K562 (cell line): ENCODE measurements around the gene ANO1. TPM values are rescaled to one million over a fixed set of nuclear protein-coding genes. Genes with fewer than 3 reads are reported as not detected.

Experiments used
- ATAC-seq: fragments of 200-7000 bp; cut with Tn5 transposase; 3 replicates; pipeline ENCODE4 v1.9.1; 2020; ENCODE audit warnings: moderate library complexity
- BruUV-seq: library from RNA; stranded (reverse); fragments of 400-500 nt; replicated peaks from 2 replicates; lab custom pipeline; 2021; lab: Mats Ljungman, UMichigan
- CTCF ChIA-PET: fragments of 300-600 bp; formaldehyde crosslinking; extraction: SDS; loops from one replicate; lab custom pipeline; 2021; ENCODE audit warnings: low intra/inter-chr PET ratio; lab: Yijun Ruan, JAX
- POLR2A ChIA-PET: fragments of 300-600, 350-650 bp; sonication (Branson Sonifier 250); formaldehyde crosslinking; extraction: SDS; loops from one replicate; lab custom pipeline; 2021; ENCODE audit warnings: antibody characterized with exemption, inconsistent platforms; lab: Yijun Ruan, JAX
- DNase-seq, 4 experiments: peaks; one replicate each; pipeline versions ENCODE4 v3.0.0 to v3.0.0-alpha.2; 2011 to 2018; ENCODE audit warnings: low spot score in 3 of 4, mixed read lengths in 3 of 4; ENCODE audit errors: extremely low read depth in 1 of 4
- FAIRE-seq: peaks from 2 replicates; lab custom pipeline; 2011; peaks lifted over from hg19 to GRCh38; lab: Jason Lieb, UNC
- H2AFZ ChIP-seq: 2 replicates; pipeline ENCODE4 v1.6.0; 2011; ENCODE audit warnings: low read depth, low read length, control low read depth, inconsistent platforms
- H3K27ac ChIP-seq: fragments of 200-600 bp; 3 replicates; pipeline ENCODE4 v1.8.0; 2011; ENCODE audit warnings: low read depth, mild to moderate bottlenecking, control low read depth, inconsistent platforms, low read length, moderate library complexity, mixed read lengths; ENCODE audit errors: extremely low read depth
- H3K27me3 ChIP-seq, 2 experiments: fragments of 300-600 bp in 1 of 2; 2 replicates in 1 of 2; 3 replicates in 1 of 2; pipeline versions ENCODE4 v1.6.0 to v1.8.0; 2011; ENCODE audit warnings: inconsistent platforms in 2 of 2, low read length in 2 of 2, mild to moderate bottlenecking in 1 of 2, mixed read lengths in 1 of 2, moderate library complexity in 1 of 2; ENCODE audit not compliant: control insufficient read depth in 2 of 2, insufficient read depth in 2 of 2
- H3K36me3 ChIP-seq: fragments of 300-600 bp; 3 replicates; pipeline ENCODE4 v1.8.0; 2011; ENCODE audit warnings: mild to moderate bottlenecking, low read length, inconsistent platforms; ENCODE audit not compliant: control insufficient read depth, insufficient read depth
- H3K4me1 ChIP-seq, 2 experiments: fragments of 200-600 bp in 1 of 2; replicated peaks in 1 of 2; 2 replicates in 1 of 2; 3 replicates in 1 of 2; pipeline versions ENCODE4 v1.5.1 to v1.8.0; 2011; ENCODE audit warnings: inconsistent platforms in 2 of 2, low read length in 2 of 2, mild to moderate bottlenecking in 1 of 2, mixed read lengths in 1 of 2, moderate library complexity in 1 of 2; ENCODE audit not compliant: control insufficient read depth in 2 of 2, insufficient read depth in 2 of 2
- H3K4me2 ChIP-seq: 2 replicates; pipeline ENCODE4 v1.6.1; 2011; ENCODE audit warnings: low read length, control low read depth, inconsistent platforms, mixed read lengths; ENCODE audit not compliant: insufficient read depth
- H3K4me3 ChIP-seq: fragments of 200-600 bp; sonication (generic), shearing (Covaris generic); 2 replicates; pipeline ENCODE4 v1.5.1; 2016; ENCODE audit warnings: control low read depth, inconsistent platforms
- H3K79me2 ChIP-seq: fragments of 200-600 bp; 3 replicates; pipeline ENCODE4 v1.8.0; 2011; ENCODE audit warnings: low read length, inconsistent platforms; ENCODE audit not compliant: control insufficient read depth, insufficient read depth
- H3K9ac ChIP-seq, 2 experiments: 2 replicates each; pipeline versions ENCODE4 v1.6.0 to v1.6.1; 2011; ENCODE audit warnings: low read depth in 2 of 2, low read length in 2 of 2, control low read depth in 1 of 2, inconsistent platforms in 1 of 2, mild to moderate bottlenecking in 1 of 2, mixed read lengths in 1 of 2; ENCODE audit not compliant: insufficient read depth in 1 of 2
- H3K9me1 ChIP-seq: one replicate; pipeline ENCODE4 v1.6.0; 2011; ENCODE audit warnings: inconsistent platforms, mild to moderate bottlenecking, low read length, moderate library complexity; ENCODE audit not compliant: control insufficient read depth, insufficient read depth
- H3K9me3 ChIP-seq: replicated peaks from 2 replicates; pipeline ENCODE4 v1.5.1; 2011; ENCODE audit warnings: low read depth, low read length, inconsistent platforms; ENCODE audit not compliant: control insufficient read depth, insufficient read depth
- H4K20me1 ChIP-seq: replicated peaks from 2 replicates; pipeline ENCODE4 v1.6.1; 2011; ENCODE audit warnings: low read length, inconsistent platforms, mixed read lengths; ENCODE audit not compliant: control insufficient read depth, insufficient read depth
- ARID2 ChIP-seq: fragments of 450-650 bp; IDR thresholded peaks from 2 replicates; pipeline ENCODE4 v1.6.1; 2017; ENCODE audit warnings: antibody characterized with exemption, mild to moderate bottlenecking
- ARID4B ChIP-seq: sonication (generic); formaldehyde crosslinking; IDR thresholded peaks from 2 replicates; pipeline ENCODE4 v1.8.0; 2022; ENCODE audit warnings: mild to moderate bottlenecking, missing genetic modification reagents
- BDP1 ChIP-seq: IDR thresholded peaks from 3 replicates; pipeline ENCODE4 v1.6.1; 2011; ENCODE audit not compliant: insufficient read length, insufficient read depth
- CAMTA2 ChIP-seq: fragments of 250-450 bp; sonication (Bioruptor Pico); conservative IDR thresholded peaks from 2 replicates; pipeline ENCODE4 v1.5.1; 2022
- HDAC1 ChIP-seq, 2 experiments: fragments of 450-650 bp; IDR thresholded peaks; 2 replicates each; pipeline ENCODE4 v1.6.1; 2016 to 2017; ENCODE audit warnings: inconsistent platforms in 1 of 2, mild to moderate bottlenecking in 1 of 2, moderate library complexity in 1 of 2
- MLLT1 ChIP-seq, 2 experiments: fragments of 450-650 bp; IDR thresholded peaks; 2 replicates each; pipeline ENCODE4 v1.6.1; 2016
- NCOR1 ChIP-seq: fragments of 450-650 bp; IDR thresholded peaks from 2 replicates; pipeline ENCODE4 v1.6.1; 2016; ENCODE audit warnings: mild to moderate bottlenecking, moderate library complexity
- TRIM28 ChIP-seq: fragments of 450-650 bp; IDR thresholded peaks from 2 replicates; pipeline ENCODE4 v1.6.1; 2017
- ZBTB1 ChIP-seq: sonication (generic); formaldehyde crosslinking; IDR thresholded peaks from 2 replicates; pipeline ENCODE4 v1.8.1; 2023; ENCODE audit warnings: missing genetic modification reagents, low read depth, mild to moderate bottlenecking, borderline replicate concordance
- ZFP1 ChIP-seq: fragments of 450-650 bp; formaldehyde crosslinking; IDR thresholded peaks from 2 replicates; pipeline ENCODE4 v1.4.0; 2020; ENCODE audit warnings: mild to moderate bottlenecking, mixed read lengths
- ZNF232 ChIP-seq: sonication (generic); formaldehyde crosslinking; IDR thresholded peaks from 2 replicates; pipeline ENCODE4 v1.8.0; 2022; ENCODE audit warnings: mild to moderate bottlenecking, missing genetic modification reagents
- ZNF512 ChIP-seq: IDR thresholded peaks from 2 replicates; pipeline ENCODE4 v1.6.1; 2016; ENCODE audit warnings: missing genetic modification characterization, missing compliant biosample characterization
- WGBS: fragments of 100-300 bp; shearing (Covaris generic); methylation state at CpG from one replicate; pipeline ENCODE4 v1.1.6; 2016; ENCODE audit warnings: low coverage, mixed read lengths; ENCODE audit not compliant: insufficient coverage; ENCODE audit errors: missing lambda C conversion rate; 5-methylcytosine and 5-hydroxymethylcytosine counted together
- in situ Hi-C: fragments of 300-500 bp; cut with MboI; formaldehyde crosslinking; loops from 4 replicates; pipeline ENCODE4 v1.15.0; 2018; ENCODE audit warnings: inconsistent platforms, mixed read lengths
- intact Hi-C: fragments of 100-400 bp; cut with micrococcal nuclease; formaldehyde crosslinking; loops from 2 replicates; pipeline ENCODE4 v1.14.2; 2022
- polyA plus RNA-seq, 8 experiments: library from polyadenylated mRNA; depleted of rRNA in 4 of 8; stranded (reverse) in 5 of 8; unstranded in 3 of 8; fragments of >200 nt; fragmentation: Nextera tagmentation in 2 of 8; fragmentation: Illumina TruSeq in 1 of 8; extraction: Ambion mirVana in 2 of 8; extraction: Trizol in 1 of 8; gene quantifications; 2 replicates each; pipeline versions ENCODE4 v1.2.1 to v1.2.3, GENCODE V29; 2011 to 2014; ENCODE audit warnings: inconsistent platforms in 1 of 8, missing spikeins in 1 of 8
- total RNA-seq, 7 experiments: library from RNA; depleted of rRNA in 6 of 7; stranded (reverse); fragments of >200 nt in 6 of 7; fragmentation: Illumina TruSeq in 2 of 7; extraction: Trizol in 2 of 7; gene quantifications; 2 replicates each; pipeline versions ENCODE4 v1.2.1 to v1.2.3, GENCODE V29; 2011 to 2021; ENCODE audit warnings: low replicate concordance in 1 of 7
- TF ChIP-seq, protein P1 (sequence below): fragments of 250-450 bp; sonication (Bioruptor Pico); IDR thresholded peaks from 2 replicates; pipeline ENCODE4 v1.8.0; 2022; ENCODE audit warnings: moderate library complexity, mild to moderate bottlenecking, inconsistent platforms

ANO1 gene
- total and polyA plus RNA-seq, 9 of the 15 experiments (the other 6 are each of a cell fraction or from before 2014, with no cell fraction given): not detected

GRCh38 chr11:70159627-70160570 lies 81.8 kb downstream of the ANO1 start:
- Histone ChIP-seq H3K79me2 (no peaks in the 10 kb centered on the region), H2AFZ (no peak overlapping the region), H3K36me3 (no peaks in the 10 kb centered on the region), H3K9me1 (no peaks in the 10 kb centered on the region), H3K4me1 (peaks cover 0 to 19% of the 10 kb centered on the region in 2 experiments; a peak in 1 of 5 replicates), H4K20me1 (peaks cover 12% of the 10 kb centered on the region), H3K9me3 (no peaks in the 10 kb centered on the region), H3K4me3 (no peak overlapping the region), H3K9ac (no peak overlapping the region), H3K4me2 (no peak overlapping the region), H3K27me3 (peaks cover 40 to 84% of the 10 kb centered on the region in 2 experiments), H3K27ac (no peak overlapping the region)
- no peak for DNase-seq
- no TSS peak for BruUV-seq
- 0% methylated on average over 20 of the region's 24 CpGs for WGBS
- no peak for FAIRE-seq
- in situ Hi-C loops: no loop called here
- POLR2A ChIA-PET: interaction anchor here (0.6 kb wide), 1 partner anchor 1475 kb away, joined by 3 read pairs; the partner anchor contains the start of gene GAL
- intact Hi-C loops: no loop called here
- CTCF ChIA-PET: no interaction called here
- ATAC-seq: no peak
- TF ChIP-seq ZNF512 (no peak), CAMTA2 (no peak), BDP1 (no peak), MLLT1 (IDR thresholded peaks at IDR 0.05) (no peak), HDAC1 (IDR thresholded peaks at IDR 0.05) (no peak), TRIM28 (no peak), ZFP1 (CRISPR knock-in tag) (no peak), ARID4B (CRISPR knock-in tag) (no peak), ARID2 (no peak), ZBTB1 (CRISPR knock-in tag) (no peak), ZNF232 (no peak), NCOR1 (no peak)
- TF ChIP-seq, protein P1, sequence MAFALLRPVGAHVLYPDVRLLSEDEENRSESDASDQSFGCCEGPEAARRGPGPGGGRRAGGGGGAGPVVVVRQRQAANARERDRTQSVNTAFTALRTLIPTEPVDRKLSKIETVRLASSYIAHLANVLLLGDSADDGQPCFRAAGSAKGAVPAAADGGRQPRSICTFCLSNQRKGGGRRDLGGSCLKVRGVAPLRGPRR (CRISPR knock-in tag): no peak
